Posterior cingulate gyrus (tissue), 11 donors: ENCODE results near the gene ABHD17C.

Experiments
- DNase-seq, 10 donors: peaks; one replicate each; pipeline versions ENCODE4 v3.0.0 to v3.0.0-alpha.2; 2020 to 2021; ENCODE audit warnings: mixed read lengths in 3 of 10
- intact Hi-C: fragments of 100-400 bp; cut with DNase I; formaldehyde crosslinking; loops from one replicate; pipeline ENCODE4 v1.15.1; 2023

ABHD17C gene

GRCh38 chr15:80722811-80723210 is 27.7 kb downstream of the ABHD17C start:
- intact Hi-C loops: no loop called here

GRCh38 chr15:80727196-80727595 is 32.1 kb downstream of the ABHD17C start:
- intact Hi-C loops: no loop called here
- DNase-seq: no peak

More at GRCh38 chr15:80722811-80723210, 27.7 kb downstream of the ABHD17C start:
- DNase-seq: no peak

GRCh38 chr15:80727596-80727995 is 32.5 kb downstream of the ABHD17C start:
- no peak for DNase-seq
- intact Hi-C loops: no loop called here

- intact Hi-C loops: no loop called here
- no peak for DNase-seq
Measured at GRCh38 chr15:80730387-80730786, 35.3 kb downstream of the ABHD17C start.

- DNase-seq: peak in 3 of 10 donors; percentile 23 to 82 (median 24)
- intact Hi-C loops: no loop called here
Measured at GRCh38 chr15:80730926-80731325, 35.8 kb downstream of the ABHD17C start.

- intact Hi-C loops: no loop called here
- no peak for DNase-seq
Measured at GRCh38 chr15:80732167-80732566, 37.1 kb downstream of the ABHD17C start.

GRCh38 chr15:80732818-80733217 is 37.7 kb downstream of the ABHD17C start:
- intact Hi-C loops: no loop called here
- no peak for DNase-seq

GRCh38 chr15:80733460-80733859 is 38.4 kb downstream of the ABHD17C start:
- DNase-seq: no peak
- intact Hi-C loops: no loop called here

- no peak for DNase-seq
- intact Hi-C loops: no loop called here
Measured at GRCh38 chr15:80735344-80735743, 40.2 kb downstream of the ABHD17C start.

- no peak for DNase-seq
- intact Hi-C loops: no loop called here
Measured at GRCh38 chr15:80736560-80736959, 41.5 kb downstream of the ABHD17C start.

- intact Hi-C loops: no loop called here
- no peak for DNase-seq
Measured at GRCh38 chr15:80739919-80740318, 44.8 kb downstream of the ABHD17C start.

GRCh38 chr15:80742081-80742480 is 47.0 kb downstream of the ABHD17C start:
- no peak for DNase-seq
- intact Hi-C loops: no loop called here

GRCh38 chr15:80743189-80743833 is 48.2 kb downstream of the ABHD17C start:
- intact Hi-C loops: no loop called here
- DNase-seq: no peak

- DNase-seq: no peak
- intact Hi-C loops: no loop called here
Measured at GRCh38 chr15:80744415-80744814, 49.3 kb downstream of the ABHD17C start.

- DNase-seq: no peak
- intact Hi-C loops: no loop called here
Measured at GRCh38 chr15:80744826-80745225, 49.7 kb downstream of the ABHD17C start.

- intact Hi-C loops: no loop called here
Measured at GRCh38 chr15:80745888-80746287, 50.8 kb downstream of the ABHD17C start.

GRCh38 chr15:80747317-80748053 is 52.4 kb downstream of the ABHD17C start:
- intact Hi-C loops: no loop called here
- no peak for DNase-seq

More at GRCh38 chr15:80745888-80746287, 50.8 kb downstream of the ABHD17C start:
- DNase-seq: no peak

GRCh38 chr15:80749589-80749988 is 54.5 kb downstream of the ABHD17C start:
- no peak for DNase-seq
- intact Hi-C loops: no loop called here

- no peak for DNase-seq
Measured at GRCh38 chr15:80750575-80750974, 55.5 kb downstream of the ABHD17C start.

GRCh38 chr15:80752204-80752603 is 57.1 kb downstream of the ABHD17C start:
- DNase-seq: no peak
- intact Hi-C loops: no loop called here

More at GRCh38 chr15:80750575-80750974, 55.5 kb downstream of the ABHD17C start:
- intact Hi-C loops: no loop called here

GRCh38 chr15:80753161-80753560 is 58.1 kb downstream of the ABHD17C start:
- DNase-seq: no peak
- intact Hi-C loops: no loop called here

GRCh38 chr15:80754014-80754413 is 58.9 kb downstream of the ABHD17C start:
- intact Hi-C loops: no loop called here
- no peak for DNase-seq
